H4 (cell line): ENCODE measurements around the gene FRMD5. TPM values are rescaled to one million over a fixed set of nuclear protein-coding genes. Genes with fewer than 3 reads are reported as not detected.
"Not testable (repeated sequence)": the region's sequence is repeated elsewhere in the genome, so short reads cannot be mapped to it uniquely, and the experiment has no call there.

Experiments used
- DNase-seq: peaks from one replicate; pipeline ENCODE4 v3.0.0-alpha.2; 2015; ENCODE audit warnings: low spot score
- total RNA-seq: library from RNA; depleted of rRNA; stranded (reverse); fragments of >200 nt; shearing (Covaris generic); gene quantifications from 2 replicates; pipeline ENCODE4 v1.2.3, GENCODE V29; 2014

The FRMD5 gene
- total RNA-seq, 1 experiment from 2014 or later: 1.1 TPM

DNA sequence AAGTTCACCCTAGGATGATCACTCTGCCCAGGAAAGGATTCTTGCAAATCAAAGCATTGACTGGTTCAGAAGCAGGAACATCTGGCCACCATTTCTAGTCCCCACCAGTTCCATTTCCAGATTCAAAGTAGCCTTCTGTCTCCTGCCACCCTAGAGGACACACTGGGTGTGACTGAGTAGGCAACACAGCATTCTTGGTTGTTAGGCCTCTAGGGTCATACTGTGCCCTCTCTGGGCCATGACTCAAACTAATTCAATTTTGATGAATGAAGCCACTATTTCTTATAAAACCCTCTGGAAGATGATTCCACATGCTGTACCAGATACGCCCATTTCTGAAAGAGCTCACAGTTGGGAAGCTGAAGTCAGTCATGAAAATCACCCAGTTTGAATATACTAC, 298.5 kb downstream of the FRMD5 start:
- no peak for DNase-seq

GRCh38 chr15:43895586-43895985, 299.5 kb downstream of the FRMD5 start:
- no peak for DNase-seq

GRCh38 chr15:43893956-43894355, 301.1 kb downstream of the FRMD5 start:
- DNase-seq: no peak

GRCh38 chr15:43889042-43889441, 306.0 kb downstream of the FRMD5 start:
- no peak for DNase-seq

DNA sequence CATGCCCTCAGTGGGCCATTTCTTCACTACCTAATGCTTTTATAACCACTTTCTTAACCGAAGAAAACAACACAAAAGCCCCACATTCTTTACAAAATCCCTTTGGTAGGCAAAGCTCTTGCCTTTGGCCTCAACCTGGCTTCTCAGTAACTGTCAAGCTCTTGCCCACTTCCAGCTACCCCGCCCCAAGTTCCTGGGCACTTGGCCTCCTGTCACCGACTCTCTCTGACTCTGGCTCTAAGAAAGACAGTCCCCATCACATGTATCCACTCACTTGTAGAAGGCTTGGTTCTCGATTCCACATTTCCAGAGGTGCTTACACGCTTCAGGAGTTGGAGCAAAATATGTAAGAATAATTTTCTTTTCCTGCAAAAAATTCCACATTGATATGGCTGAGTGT, 307.2 kb downstream of the FRMD5 start:
- DNase-seq: no peak

DNA sequence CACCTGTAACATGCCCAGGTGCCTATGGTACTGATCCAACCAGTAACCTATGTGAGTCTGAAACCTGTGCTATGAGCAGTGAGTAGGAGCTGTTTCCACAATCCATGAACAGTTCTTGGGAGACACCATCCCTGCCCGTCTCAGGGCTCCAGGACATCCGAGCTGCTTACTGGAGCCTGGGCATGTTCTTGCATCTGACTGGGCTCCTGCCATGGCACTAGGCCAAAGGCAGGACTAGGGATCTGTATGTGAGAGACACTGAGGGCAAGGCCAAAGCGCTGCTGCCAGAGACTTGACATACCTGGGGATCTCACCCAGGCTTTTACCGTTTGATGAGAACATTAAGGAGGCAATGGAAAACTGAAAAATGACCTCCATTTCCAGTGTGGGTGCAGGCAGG, 308.5 kb downstream of the FRMD5 start:
- no peak for DNase-seq

DNA sequence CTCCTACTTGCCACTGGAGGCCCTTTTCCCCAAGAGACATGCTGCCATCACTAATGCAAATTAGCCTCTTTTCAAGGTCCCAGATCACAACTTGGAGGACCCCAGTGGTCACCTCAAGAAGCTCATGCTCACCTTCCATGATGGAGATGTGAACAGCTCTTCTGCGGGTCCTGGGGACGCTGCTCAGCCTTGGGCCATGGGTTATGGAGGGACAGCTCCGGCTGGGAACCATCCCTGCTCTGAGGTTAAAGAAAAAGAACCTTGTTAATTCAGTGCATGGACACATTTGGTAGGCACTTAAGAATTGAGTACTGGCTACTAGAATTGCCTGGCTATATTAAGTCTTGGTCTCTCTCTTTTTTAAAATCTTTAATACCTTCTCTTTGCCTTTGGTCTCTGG, 311.5 kb downstream of the FRMD5 start:
- DNase-seq: no peak

GRCh38 chr15:43881944-43882343, 313.1 kb downstream of the FRMD5 start:
- DNase-seq: no peak

DNA sequence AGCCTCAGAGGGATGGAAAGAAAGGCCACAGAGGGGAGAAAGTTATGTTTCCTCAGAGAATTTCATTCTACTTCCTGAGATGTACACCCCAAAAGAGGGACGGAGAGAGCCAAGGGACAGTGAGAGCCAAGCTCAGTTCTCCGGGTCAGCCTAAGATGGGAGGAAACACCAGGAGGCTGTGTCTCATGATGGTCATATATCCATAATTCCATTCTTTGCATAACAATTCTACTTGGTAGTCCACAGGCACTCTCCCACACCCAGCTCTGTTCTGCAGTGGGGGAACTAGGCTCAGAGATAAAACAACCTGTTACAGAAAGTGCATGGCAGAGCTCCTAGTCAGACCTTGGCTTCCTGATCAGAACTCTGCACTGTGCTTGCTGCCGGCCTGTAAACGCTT, 313.8 kb downstream of the FRMD5 start:
- DNase-seq: no peak

DNA sequence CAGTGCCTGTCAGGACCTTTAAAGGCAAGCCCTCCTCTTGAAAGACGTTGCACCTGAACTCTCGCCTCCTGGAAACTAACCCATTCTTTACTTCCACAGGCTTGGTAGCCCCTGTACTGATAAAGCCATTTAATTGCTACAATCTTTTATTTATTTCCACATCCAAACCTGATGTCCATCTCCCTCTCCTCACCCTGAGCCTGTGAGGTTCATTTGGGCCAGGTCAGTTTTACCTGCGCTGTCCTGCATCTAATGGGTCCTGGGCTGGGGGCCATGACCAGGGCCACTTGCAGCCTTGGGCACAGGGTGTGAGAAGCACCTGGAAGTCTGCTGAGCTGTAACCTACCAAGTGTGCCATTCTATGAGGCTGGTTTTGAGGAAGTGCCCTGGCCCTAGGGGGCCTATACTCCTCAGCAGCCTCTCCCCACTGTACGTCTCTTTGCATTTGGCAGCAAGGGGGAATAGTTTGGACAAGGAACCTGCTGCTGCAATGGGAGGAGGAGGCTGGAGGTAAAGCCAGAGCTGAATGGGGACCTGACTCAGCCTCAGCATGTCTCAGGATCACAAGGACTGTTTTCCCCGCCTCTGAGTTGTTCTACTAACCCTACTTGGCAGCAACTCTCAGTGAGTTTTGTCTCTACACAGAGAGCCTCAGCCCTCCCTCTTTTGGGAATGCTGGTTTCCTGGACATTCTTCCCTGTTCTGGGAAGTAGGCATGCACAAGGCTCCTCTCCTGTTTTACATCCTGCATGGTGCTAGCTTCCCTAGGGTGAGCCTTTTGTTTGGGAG, 314.5 kb downstream of the FRMD5 start:
- no peak for DNase-seq

DNA sequence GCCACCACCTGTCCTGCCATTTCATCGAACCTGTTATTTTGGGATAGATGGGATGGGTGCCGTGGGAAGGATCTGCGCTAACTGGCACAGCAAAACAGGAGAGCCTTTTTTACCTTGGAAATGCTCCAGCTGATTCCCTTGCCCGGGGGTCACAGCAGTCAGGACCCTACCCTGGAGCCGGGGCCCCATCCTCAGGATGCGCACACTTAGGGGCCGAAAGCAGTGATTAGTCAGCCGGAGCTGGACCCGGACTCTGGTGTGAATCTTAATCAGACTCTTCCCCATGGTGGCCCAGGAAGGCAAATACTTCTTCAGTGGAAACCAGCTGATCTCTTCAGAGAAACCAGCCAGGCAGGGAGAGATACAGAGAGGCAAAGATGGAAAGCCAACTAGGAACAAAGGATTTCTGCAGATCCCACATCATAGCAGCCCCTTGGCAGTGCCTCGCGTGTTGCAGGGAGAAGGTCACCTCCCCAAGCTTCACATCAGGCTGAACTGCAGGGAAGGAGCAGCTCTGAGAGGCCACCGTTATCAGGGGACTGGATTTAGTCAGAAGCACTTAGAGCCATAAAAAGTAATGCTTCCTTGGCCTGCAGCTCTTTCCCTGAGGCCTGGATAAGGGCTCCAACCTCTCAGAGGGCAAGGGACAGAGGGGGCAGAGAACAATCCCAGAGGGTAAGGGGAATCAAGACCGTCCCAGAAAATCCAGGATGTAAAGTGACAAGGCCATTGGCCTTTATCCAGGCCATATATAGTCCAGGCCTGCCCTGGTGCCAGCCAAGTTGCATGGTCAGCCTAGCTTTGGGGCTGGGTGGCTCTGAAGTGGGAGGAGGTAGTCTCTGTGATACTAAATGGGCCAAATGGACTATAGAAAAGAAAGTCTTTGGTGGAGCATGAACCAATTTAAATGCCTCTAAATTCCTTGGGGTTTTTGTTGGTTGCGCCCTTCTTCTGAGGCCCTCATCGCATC, 315.4 kb downstream of the FRMD5 start:
- DNase-seq: no peak

DNA sequence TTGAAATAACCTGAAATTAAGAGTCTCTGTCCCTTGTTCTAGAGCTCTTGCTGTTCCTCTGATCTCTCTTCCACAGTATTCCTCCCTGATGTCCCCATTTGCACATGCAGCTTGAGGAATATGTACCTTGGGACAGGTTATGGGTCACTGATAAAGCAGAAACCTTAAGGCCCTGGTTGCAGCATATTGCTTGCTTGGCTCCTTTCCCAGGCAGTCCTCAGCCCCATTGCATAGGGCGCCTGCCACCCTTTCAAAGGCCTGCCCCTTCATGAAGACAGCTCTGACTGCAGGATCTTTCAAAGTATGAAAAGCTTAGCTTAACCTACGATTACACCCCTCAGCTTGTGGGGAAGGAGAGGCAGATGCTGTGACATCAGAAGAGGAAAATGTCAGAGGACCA, 316.6 kb downstream of the FRMD5 start:
- DNase-seq: no peak

GRCh38 chr15:43877371-43877770, 317.7 kb downstream of the FRMD5 start:
- DNase-seq: no peak

- DNase-seq: no peak
Measured at GRCh38 chr15:43876872-43877271, 318.2 kb downstream of the FRMD5 start.

- no peak for DNase-seq
Measured at GRCh38 chr15:43873651-43874050, 321.4 kb downstream of the FRMD5 start.

GRCh38 chr15:43872416-43873020, 322.6 kb downstream of the FRMD5 start:
- DNase-seq: peak; percentile 56

- no peak for DNase-seq
Measured at GRCh38 chr15:43871835-43872234, 323.2 kb downstream of the FRMD5 start.

DNA sequence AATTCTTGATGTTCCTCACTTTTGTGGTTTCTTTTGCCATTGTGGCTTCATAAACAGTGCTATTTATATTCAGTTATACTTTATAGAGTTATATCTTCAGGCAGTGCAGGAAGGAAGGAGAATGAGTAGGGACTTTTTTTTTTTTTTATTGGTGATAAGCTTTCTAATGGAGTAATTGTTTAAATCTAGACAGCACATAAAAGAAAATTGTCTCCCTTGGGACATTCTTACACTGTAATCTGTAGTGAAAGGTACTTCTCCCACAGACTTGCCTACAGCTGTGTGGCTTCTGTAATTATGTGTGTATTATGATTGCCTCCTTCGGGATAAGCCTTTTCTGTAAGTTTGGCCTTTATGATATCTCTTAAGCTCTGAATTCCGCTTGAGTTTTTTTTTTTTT, 326.7 kb downstream of the FRMD5 start:
- no peak for DNase-seq

DNA sequence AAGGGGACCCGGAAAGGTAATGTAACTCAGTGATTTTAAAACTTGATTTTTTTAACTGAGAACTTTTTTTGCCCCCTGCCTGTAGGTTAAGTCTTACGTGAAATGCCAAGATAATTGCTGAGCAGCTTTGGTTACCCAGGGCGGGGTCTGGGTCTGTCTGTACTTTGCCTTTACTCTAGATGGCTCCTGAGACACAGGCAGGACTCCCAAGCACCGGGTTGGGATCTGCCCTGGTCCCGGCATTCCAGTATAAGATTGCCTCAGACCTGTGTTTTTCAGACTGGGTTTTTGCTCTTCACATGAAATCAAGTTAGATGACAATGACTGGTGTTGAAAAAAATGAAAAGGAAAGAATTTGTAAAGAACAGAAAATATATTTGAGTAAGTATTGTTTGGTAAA, 328.0 kb downstream of the FRMD5 start:
- no peak for DNase-seq

DNA sequence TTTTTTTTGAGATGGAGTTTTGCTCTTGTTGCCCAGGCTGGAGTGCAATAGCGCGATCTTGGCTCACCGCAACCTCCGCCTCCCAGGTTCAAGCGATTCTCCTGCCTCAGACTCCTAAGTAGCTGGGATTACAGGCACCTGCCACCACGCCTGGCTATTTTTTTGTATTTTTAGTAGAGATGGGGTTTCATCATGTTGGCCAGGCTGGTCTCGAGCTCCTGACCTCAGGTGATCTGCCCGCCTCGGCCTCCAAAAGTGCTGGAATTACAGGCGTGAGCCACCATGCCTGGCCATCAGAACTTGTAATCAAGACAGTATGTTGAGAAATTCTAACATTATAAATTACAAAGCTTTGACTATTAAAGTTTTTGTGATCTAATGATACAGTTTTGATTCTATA, 328.4 kb downstream of the FRMD5 start:
- DNase-seq: not testable (repeated sequence)

DNA sequence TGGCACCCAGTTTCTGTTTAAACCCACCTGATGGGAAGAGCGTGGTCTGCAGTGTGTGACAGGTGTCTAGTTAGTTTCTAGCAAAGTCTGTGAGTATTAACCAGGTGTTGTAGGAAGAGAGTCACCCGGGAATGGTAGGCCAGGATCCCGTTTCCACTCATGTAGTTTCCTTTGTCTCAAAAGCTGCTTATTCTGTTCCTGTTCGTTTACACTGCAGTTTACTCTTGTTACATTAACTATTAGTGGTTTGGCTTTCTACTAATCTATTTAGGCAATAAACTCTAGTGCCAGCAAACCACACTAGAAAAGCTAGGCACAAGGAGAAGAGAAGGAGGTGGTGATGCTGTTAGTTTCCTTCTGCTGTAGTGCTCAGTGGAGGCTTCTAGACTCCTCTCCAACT, 335.5 kb downstream of the FRMD5 start:
- DNase-seq: no peak

- DNase-seq: no peak
Measured at GRCh38 chr15:43854801-43855200, 340.3 kb downstream of the FRMD5 start.
